ENCODE results near the gene APBA2.

APBA2 gene

DNA sequence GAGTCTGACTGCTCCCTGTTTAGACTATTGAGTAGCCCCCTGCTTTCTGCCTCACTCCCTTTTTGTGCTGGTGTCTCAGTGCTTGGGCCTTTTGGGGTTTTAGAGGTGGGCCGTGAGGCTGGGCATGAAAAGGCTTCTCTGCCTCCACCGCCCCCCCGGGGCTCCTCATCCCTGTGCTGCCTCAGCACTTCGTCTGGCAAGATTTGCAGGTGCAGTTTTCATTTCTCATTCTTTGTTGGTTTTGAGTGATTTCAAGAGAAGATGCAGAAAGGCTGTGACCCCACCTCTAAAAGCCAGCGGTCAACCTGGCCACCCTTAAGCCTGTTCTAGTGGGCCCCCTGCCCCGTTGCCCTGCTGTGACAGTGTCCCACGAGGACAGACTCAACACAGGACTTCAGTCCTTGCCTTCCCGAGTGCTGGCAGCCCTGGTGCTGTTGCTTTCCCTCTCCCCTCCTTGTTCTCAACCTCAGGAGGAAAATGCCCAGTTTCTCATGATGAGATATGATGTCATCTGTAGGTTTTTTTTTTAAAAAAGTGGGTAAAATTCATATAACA, 38.0 kb downstream of the APBA2 start:
- Histone ChIP-seq H2AK5ac (ENCODE audit: low read length, severe bottlenecking) (no peak overlapping the region), H2BK15ac (ENCODE audit: low read depth, poor library complexity, severe bottlenecking) (no peak overlapping the region), H3K4me3 (ENCODE audit: insufficient read depth in 1 of 2, low read depth in 1 of 2, low read length in 2 of 2) (no peak overlapping the region), H4K91ac (ENCODE audit: low read length) (no peak overlapping the region), H3K79me1 (replicated peaks; ENCODE audit: low read length, poor library complexity, severe bottlenecking) (peaks cover 1% of the 10 kb centered on the region), H2BK120ac (ENCODE audit: low read depth, low read length) (no peak overlapping the region), H2BK12ac (ENCODE audit: low read length in 2 of 2) (no peak overlapping the region), H3K14ac (ENCODE audit: low read length in 2 of 2) (no peak overlapping the region), H3K4me2 (ENCODE audit: low read length, poor library complexity, severe bottlenecking) (no peak overlapping the region), H2BK5ac (ENCODE audit: low read depth, low read length, poor library complexity, severe bottlenecking) (no peak overlapping the region), H3K18ac (ENCODE audit: low read depth in 1 of 2, low read length in 2 of 2) (no peak overlapping the region), H2AFZ (ENCODE audit: low read depth, low read length) (no peak overlapping the region), H3K27ac (ENCODE audit: low read length, poor library complexity, severe bottlenecking) (no peak overlapping the region), H4K8ac (ENCODE audit: low read length) (no peak overlapping the region), H3K4ac (ENCODE audit: low read depth in 1 of 2, low read length in 2 of 2) (no peak overlapping the region), H3K23ac (ENCODE audit: low read length in 2 of 2) (no peak overlapping the region), H3K4me1 (ENCODE audit: control insufficient read depth, insufficient read depth, low read depth, low read length) (peaks cover 1% of the 10 kb centered on the region), H3K36me3 (ENCODE audit: control insufficient read depth in 1 of 2, insufficient read depth in 2 of 2, low read depth in 1 of 2, low read length in 2 of 2) (peaks cover 0 to 8% of the 10 kb centered on the region in 2 experiments), H3K9me3 (ENCODE audit: control insufficient read depth, low read length) (no peaks in the 10 kb centered on the region), H3K27me3 (ENCODE audit: control insufficient read depth in 1 of 2, insufficient read depth in 1 of 2, low read length in 2 of 2) (peaks cover 0 to 18% of the 10 kb centered on the region in 2 experiments), H3K9ac (ENCODE audit: low read length) (no peak overlapping the region)
- DNase-seq: no peak
- WGBS: 96% methylated on average over 7 of the region's 8 CpGs

DNA sequence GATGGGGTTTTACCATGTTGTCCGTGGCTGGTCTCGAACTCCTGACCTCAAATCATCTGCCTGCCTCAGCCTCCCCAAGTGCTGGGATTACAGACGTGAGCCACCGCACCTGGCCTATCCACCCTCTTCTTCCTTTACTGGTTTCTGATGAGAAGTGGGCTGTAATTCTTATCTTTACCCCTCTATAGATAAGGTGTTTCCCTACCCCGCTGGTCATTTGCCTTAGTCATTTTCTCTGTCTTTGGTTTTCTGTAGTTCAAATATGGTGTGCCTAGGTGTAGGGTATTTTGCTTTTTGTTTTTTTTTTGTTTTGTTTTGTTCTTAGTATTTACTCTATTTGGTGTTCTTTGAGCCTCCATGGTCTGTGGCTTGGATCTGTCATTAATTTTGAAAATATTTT, 41.3 kb downstream of the APBA2 start:
- Histone ChIP-seq H2AK5ac (ENCODE audit: low read length, severe bottlenecking) (no peak overlapping the region), H3K27ac (ENCODE audit: low read length, poor library complexity, severe bottlenecking) (no peak overlapping the region), H3K79me1 (replicated peaks; ENCODE audit: low read length, poor library complexity, severe bottlenecking) (peaks cover 4% of the 10 kb centered on the region), H3K27me3 (ENCODE audit: control insufficient read depth in 1 of 2, insufficient read depth in 1 of 2, low read length in 2 of 2) (peaks cover 0 to 3% of the 10 kb centered on the region in 2 experiments), H3K9ac (ENCODE audit: low read length) (no peak overlapping the region), H2BK5ac (ENCODE audit: low read depth, low read length, poor library complexity, severe bottlenecking) (no peak overlapping the region), H3K36me3 (ENCODE audit: control insufficient read depth in 1 of 2, insufficient read depth in 2 of 2, low read depth in 1 of 2, low read length in 2 of 2) (peaks cover 0 to 8% of the 10 kb centered on the region in 2 experiments), H3K23ac (ENCODE audit: low read length in 2 of 2) (no peak overlapping the region), H3K4me3 (ENCODE audit: insufficient read depth in 1 of 2, low read depth in 1 of 2, low read length in 2 of 2) (no peak overlapping the region), H3K9me3 (ENCODE audit: control insufficient read depth, low read length) (no peaks in the 10 kb centered on the region), H2AFZ (ENCODE audit: low read depth, low read length) (no peak overlapping the region), H3K18ac (ENCODE audit: low read depth in 1 of 2, low read length in 2 of 2) (no peak overlapping the region), H3K4me2 (ENCODE audit: low read length, poor library complexity, severe bottlenecking) (no peak overlapping the region), H3K4ac (ENCODE audit: low read depth in 1 of 2, low read length in 2 of 2) (no peak overlapping the region), H2BK12ac (ENCODE audit: low read length in 2 of 2) (no peak overlapping the region), H2BK15ac (ENCODE audit: low read depth, poor library complexity, severe bottlenecking) (no peak overlapping the region), H2BK120ac (ENCODE audit: low read depth, low read length) (no peak overlapping the region), H3K14ac (ENCODE audit: low read length in 2 of 2) (no peak overlapping the region), H4K8ac (ENCODE audit: low read length) (no peak overlapping the region), H3K4me1 (ENCODE audit: control insufficient read depth, insufficient read depth, low read depth, low read length) (peaks cover 1% of the 10 kb centered on the region), H4K91ac (ENCODE audit: low read length) (no peak overlapping the region)
- WGBS: no CpG with 5 or more reads among the region's 5 CpGs
- no peak for DNase-seq

- Histone ChIP-seq H3K27ac (ENCODE audit: low read length, poor library complexity, severe bottlenecking) (no peak overlapping the region), H2AK5ac (ENCODE audit: low read length, severe bottlenecking) (no peak overlapping the region), H3K9ac (ENCODE audit: low read length) (no peak overlapping the region), H2BK15ac (ENCODE audit: low read depth, poor library complexity, severe bottlenecking) (no peak overlapping the region), H3K27me3 (ENCODE audit: control insufficient read depth in 1 of 2, insufficient read depth in 1 of 2, low read length in 2 of 2) (peaks cover 0 to 10% of the 10 kb centered on the region in 2 experiments), H3K9me3 (ENCODE audit: control insufficient read depth, low read length) (no peaks in the 10 kb centered on the region), H3K4me1 (ENCODE audit: control insufficient read depth, insufficient read depth, low read depth, low read length) (no peaks in the 10 kb centered on the region), H3K4me3 (ENCODE audit: insufficient read depth in 1 of 2, low read depth in 1 of 2, low read length in 2 of 2) (no peak overlapping the region), H2BK5ac (ENCODE audit: low read depth, low read length, poor library complexity, severe bottlenecking) (no peak overlapping the region), H3K4me2 (ENCODE audit: low read length, poor library complexity, severe bottlenecking) (no peak overlapping the region), H3K36me3 (ENCODE audit: control insufficient read depth in 1 of 2, insufficient read depth in 2 of 2, low read depth in 1 of 2, low read length in 2 of 2) (no peaks in the 10 kb centered on the region), H3K14ac (ENCODE audit: low read length in 2 of 2) (no peak overlapping the region), H4K91ac (ENCODE audit: low read length) (no peak overlapping the region), H2BK120ac (ENCODE audit: low read depth, low read length) (no peak overlapping the region), H3K4ac (ENCODE audit: low read depth in 1 of 2, low read length in 2 of 2) (no peak overlapping the region), H3K23ac (ENCODE audit: low read length in 2 of 2) (no peak overlapping the region), H2BK12ac (ENCODE audit: low read length in 2 of 2) (no peak overlapping the region), H3K18ac (ENCODE audit: low read depth in 1 of 2, low read length in 2 of 2) (no peak overlapping the region), H4K8ac (ENCODE audit: low read length) (no peak overlapping the region), H3K79me1 (replicated peaks; ENCODE audit: low read length, poor library complexity, severe bottlenecking) (peaks cover 6% of the 10 kb centered on the region), H2AFZ (ENCODE audit: low read depth, low read length) (no peak overlapping the region)
- WGBS: 97% methylated on average over 10 of the region's 10 CpGs
- DNase-seq: no peak
Measured at GRCh38 chr15:28929200-28929599, 43.4 kb downstream of the APBA2 start.

- H2BK12ac ChIP-seq (ENCODE audit: low read length in 2 of 2): no peak overlapping the region
- peak overlapping the region; percentile 23 for H4K8ac ChIP-seq (ENCODE audit: low read length)
- peaks cover 9% of the 10 kb centered on the region for H3K79me1 ChIP-seq (replicated peaks; ENCODE audit: low read length, poor library complexity, severe bottlenecking)
- no peak for DNase-seq
- no peaks in the 10 kb centered on the region for H3K4me1 ChIP-seq (ENCODE audit: control insufficient read depth, insufficient read depth, low read depth, low read length)
- no peak overlapping the region for H2BK120ac ChIP-seq (ENCODE audit: low read depth, low read length)
- H3K27me3 ChIP-seq (ENCODE audit: control insufficient read depth in 1 of 2, insufficient read depth in 1 of 2, low read length in 2 of 2): peaks cover 0 to 13% of the 10 kb centered on the region in 2 experiments
- no peak overlapping the region for H3K4ac ChIP-seq (ENCODE audit: low read depth in 1 of 2, low read length in 2 of 2)
- H3K36me3 ChIP-seq (ENCODE audit: control insufficient read depth in 1 of 2, insufficient read depth in 2 of 2, low read depth in 1 of 2, low read length in 2 of 2): no peaks in the 10 kb centered on the region
- no peak overlapping the region for H3K18ac ChIP-seq (ENCODE audit: low read depth in 1 of 2, low read length in 2 of 2)
- no peak overlapping the region for H3K4me2 ChIP-seq (ENCODE audit: low read length, poor library complexity, severe bottlenecking)
- WGBS: 94% methylated on average over 5 of the region's 6 CpGs
- no peak overlapping the region for H2BK5ac ChIP-seq (ENCODE audit: low read depth, low read length, poor library complexity, severe bottlenecking)
- no peaks in the 10 kb centered on the region for H3K9me3 ChIP-seq (ENCODE audit: control insufficient read depth, low read length)
- H3K14ac ChIP-seq (ENCODE audit: low read length in 2 of 2): no peak overlapping the region
- no peak overlapping the region for H2AFZ ChIP-seq (ENCODE audit: low read depth, low read length)
- no peak overlapping the region for H3K9ac ChIP-seq (ENCODE audit: low read length)
- no peak overlapping the region for H4K91ac ChIP-seq (ENCODE audit: low read length)
- no peak overlapping the region for H3K27ac ChIP-seq (ENCODE audit: low read length, poor library complexity, severe bottlenecking)
- H3K4me3 ChIP-seq (ENCODE audit: insufficient read depth in 1 of 2, low read depth in 1 of 2, low read length in 2 of 2): no peak overlapping the region
- H2AK5ac ChIP-seq (ENCODE audit: low read length, severe bottlenecking): no peak overlapping the region
- H3K23ac ChIP-seq (ENCODE audit: low read length in 2 of 2): peak overlapping the region in 1 of 2 experiments; percentile 48
- no peak overlapping the region for H2BK15ac ChIP-seq (ENCODE audit: low read depth, poor library complexity, severe bottlenecking)
Measured at GRCh38 chr15:28930011-28930410, 44.2 kb downstream of the APBA2 start.
